ENCODE results near the gene KCNJ6.

DNA sequence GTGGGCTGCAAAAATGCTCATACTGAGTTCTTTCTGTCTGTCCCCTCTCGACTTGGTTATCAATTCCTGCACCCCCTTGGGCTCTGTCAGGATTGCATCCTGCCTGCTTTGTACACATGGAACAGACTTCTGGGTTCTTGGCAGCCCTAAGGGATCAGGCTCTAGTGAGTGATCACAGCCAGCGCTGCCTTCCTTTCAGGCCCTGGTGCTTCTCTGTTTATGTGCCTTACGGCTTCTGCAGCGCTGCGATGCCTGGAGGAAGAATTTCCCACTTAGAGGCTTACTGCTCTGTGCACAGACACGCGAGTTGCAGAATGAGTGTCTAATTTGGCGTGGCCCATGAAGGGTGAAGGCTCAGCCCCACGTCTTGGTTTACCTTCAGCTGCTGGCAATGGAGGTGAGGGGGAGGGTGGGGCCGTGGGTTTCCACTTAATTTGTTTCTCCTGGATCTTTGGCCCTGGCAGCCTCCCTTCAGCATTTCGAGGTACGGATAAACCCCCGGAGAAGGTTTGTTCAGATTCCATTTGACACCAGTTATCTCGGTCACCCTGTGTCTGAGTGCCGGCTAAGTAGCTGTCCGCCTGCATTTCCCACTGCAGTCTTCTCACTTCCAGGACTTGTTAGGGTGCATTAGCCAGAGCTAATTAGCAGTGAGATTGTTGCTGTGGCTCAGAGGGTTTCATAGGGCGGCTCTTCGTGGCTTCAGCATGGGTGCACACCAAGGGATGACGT lies 322.4 kb downstream of the KCNJ6 start:
- TF ChIP-seq, protein P1, sequence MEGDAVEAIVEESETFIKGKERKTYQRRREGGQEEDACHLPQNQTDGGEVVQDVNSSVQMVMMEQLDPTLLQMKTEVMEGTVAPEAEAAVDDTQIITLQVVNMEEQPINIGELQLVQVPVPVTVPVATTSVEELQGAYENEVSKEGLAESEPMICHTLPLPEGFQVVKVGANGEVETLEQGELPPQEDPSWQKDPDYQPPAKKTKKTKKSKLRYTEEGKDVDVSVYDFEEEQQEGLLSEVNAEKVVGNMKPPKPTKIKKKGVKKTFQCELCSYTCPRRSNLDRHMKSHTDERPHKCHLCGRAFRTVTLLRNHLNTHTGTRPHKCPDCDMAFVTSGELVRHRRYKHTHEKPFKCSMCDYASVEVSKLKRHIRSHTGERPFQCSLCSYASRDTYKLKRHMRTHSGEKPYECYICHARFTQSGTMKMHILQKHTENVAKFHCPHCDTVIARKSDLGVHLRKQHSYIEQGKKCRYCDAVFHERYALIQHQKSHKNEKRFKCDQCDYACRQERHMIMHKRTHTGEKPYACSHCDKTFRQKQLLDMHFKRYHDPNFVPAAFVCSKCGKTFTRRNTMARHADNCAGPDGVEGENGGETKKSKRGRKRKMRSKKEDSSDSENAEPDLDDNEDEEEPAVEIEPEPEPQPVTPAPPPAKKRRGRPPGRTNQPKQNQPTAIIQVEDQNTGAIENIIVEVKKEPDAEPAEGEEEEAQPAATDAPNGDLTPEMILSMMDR (IDR thresholded peaks at IDR 0.05): no peak
- TF ChIP-seq POLR2A (IDR thresholded peaks at IDR 0.05): no peak

All from uterus (tissue), 2 donors.